Measurements from ENCODE around the gene PLXNA2. TPM values are rescaled to one million over a fixed set of nuclear protein-coding genes. Genes with fewer than 3 reads are reported as not detected.

The PLXNA2 gene
- total and polyA plus RNA-seq, 2 experiments from 2014 or later = 3.7 to 5.4 TPM

DNA sequence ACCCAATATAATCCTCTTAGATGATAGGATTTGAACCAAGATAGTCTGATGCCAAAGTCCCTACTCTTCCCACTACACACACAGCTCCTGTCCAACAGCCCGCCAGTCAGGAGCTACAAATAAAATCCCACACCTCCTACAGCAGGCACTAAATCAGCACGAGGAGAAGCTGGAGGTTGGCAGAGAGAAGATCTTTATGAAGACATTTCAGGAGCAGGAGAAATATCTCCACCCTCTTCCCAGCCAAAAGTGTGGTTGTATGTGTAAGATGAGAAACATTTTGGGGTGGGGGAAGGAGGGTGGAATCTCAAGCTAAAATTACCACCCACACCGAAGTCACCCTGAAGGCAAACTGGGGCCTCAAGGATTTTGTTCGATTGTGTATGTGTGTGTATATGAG lies 54.5 kb downstream of the PLXNA2 start:
- H3K9ac ChIP-seq = no peak overlapping the region
- no peaks in the 10 kb centered on the region for H3K79me2 ChIP-seq (ENCODE audit: insufficient read depth)
- no peaks in the 10 kb centered on the region for H3K36me3 ChIP-seq (ENCODE audit: low read depth)
- no peaks in the 10 kb centered on the region for H3K9me3 ChIP-seq (ENCODE audit: low read depth)
- peaks cover 36% of the 10 kb centered on the region for H3F3A ChIP-seq (ENCODE audit: insufficient read depth)
- DNase-seq = peak; percentile 59
- TF ChIP-seq EZH2phosphoT487 (IDR thresholded peaks at IDR 0.05; ENCODE audit: insufficient read depth, low read depth) (no peak), EZH2 (IDR thresholded peaks at IDR 0.05; ENCODE audit: insufficient read depth, poor library complexity, severe bottlenecking) (no peak)
- in situ Hi-C loops (cut with MboI) = no loop called here
- no peaks in the 10 kb centered on the region for H3K9me2 ChIP-seq (ENCODE audit: insufficient read depth)
- H3K27ac ChIP-seq = peak overlapping the region; percentile 48
- no peaks in the 10 kb centered on the region for H3K27me3 ChIP-seq (replicated peaks; ENCODE audit: insufficient read depth)
- H3K4me3 ChIP-seq = no peak overlapping the region
- no peaks in the 10 kb centered on the region for H4K20me1 ChIP-seq (ENCODE audit: insufficient read depth)
- peaks cover 56% of the 10 kb centered on the region for H3K4me1 ChIP-seq (ENCODE audit: insufficient read depth)
- no peak overlapping the region for H2AFZ ChIP-seq
- 70 to 72% methylated on average over 4 of the region's 4 CpGs for WGBS, 2 experiments (ENCODE audit: low coverage in 1 of 2, low lambda C conversion rate in 2 of 2, missing lambda C conversion rate in 2 of 2)
- peak overlapping the region; percentile 54 for H3K4me2 ChIP-seq (ENCODE audit: unreplicated experiment)

DNA sequence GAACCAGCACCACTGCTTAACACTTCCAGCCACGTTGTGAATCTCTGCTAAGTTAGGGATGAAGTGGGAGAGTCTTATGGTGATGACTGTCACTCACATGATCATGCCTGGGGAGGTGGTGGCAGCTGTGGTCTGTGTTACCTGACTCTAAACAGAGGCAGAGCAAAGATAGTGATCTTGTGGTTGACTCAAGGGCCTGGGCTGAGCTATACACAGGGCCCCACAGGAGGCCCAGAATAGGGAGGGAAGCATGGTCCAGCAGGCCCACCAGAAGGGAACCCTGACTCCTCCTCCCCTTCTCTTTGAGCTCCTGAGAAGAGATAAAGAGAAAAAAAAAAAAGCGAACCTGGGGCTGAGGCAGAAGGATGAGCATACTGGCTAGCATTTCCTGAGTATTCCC lies 55.0 kb downstream of the PLXNA2 start:
- Histone ChIP-seq H2AFZ (no peak overlapping the region), H3K9ac (no peak overlapping the region), H3F3A (ENCODE audit: insufficient read depth) (peaks cover 38% of the 10 kb centered on the region), H3K79me2 (ENCODE audit: insufficient read depth) (no peaks in the 10 kb centered on the region), H3K4me3 (no peak overlapping the region), H3K27ac (peak overlapping the region; percentile 48), H4K20me1 (ENCODE audit: insufficient read depth) (no peaks in the 10 kb centered on the region), H3K4me2 (ENCODE audit: unreplicated experiment) (peak overlapping the region; percentile 54), H3K27me3 (replicated peaks; ENCODE audit: insufficient read depth) (no peaks in the 10 kb centered on the region), H3K9me2 (ENCODE audit: insufficient read depth) (no peaks in the 10 kb centered on the region), H3K36me3 (ENCODE audit: low read depth) (no peaks in the 10 kb centered on the region), H3K4me1 (ENCODE audit: insufficient read depth) (peaks cover 60% of the 10 kb centered on the region), H3K9me3 (ENCODE audit: low read depth) (no peaks in the 10 kb centered on the region)
- no peak for TF ChIP-seq EZH2phosphoT487 (IDR thresholded peaks at IDR 0.05; ENCODE audit: insufficient read depth, low read depth)
- no peak for TF ChIP-seq EZH2 (IDR thresholded peaks at IDR 0.05; ENCODE audit: insufficient read depth, poor library complexity, severe bottlenecking)
- DNase-seq = peak; percentile 27
- in situ Hi-C loops (cut with MboI) = no loop called here
- WGBS, 2 experiments (ENCODE audit: low coverage in 1 of 2, low lambda C conversion rate in 2 of 2, missing lambda C conversion rate in 2 of 2) = 72 to 85% methylated on average over 2 of the region's 2 CpGs

DNA sequence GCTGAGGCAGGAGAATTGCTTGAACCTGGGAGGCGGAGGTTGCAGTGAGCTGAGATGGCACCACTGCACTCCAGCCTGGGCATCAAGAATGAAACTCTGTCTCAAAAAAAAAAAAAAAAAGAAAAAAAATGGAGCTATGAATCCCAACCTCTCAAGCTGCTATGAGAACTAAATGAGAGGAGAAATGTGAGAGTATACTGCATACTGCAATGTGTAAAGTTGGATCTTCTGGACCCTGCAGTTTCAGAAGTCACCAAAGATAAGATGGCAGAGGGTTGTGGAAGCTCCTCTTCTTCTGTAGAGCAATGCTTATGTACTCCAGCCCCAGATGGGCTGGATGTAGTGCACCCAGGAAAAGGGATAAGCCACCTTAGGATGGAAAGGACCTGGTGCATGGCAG lies 55.6 kb downstream of the PLXNA2 start:
- Histone ChIP-seq H3K9me2 (ENCODE audit: insufficient read depth) (no peaks in the 10 kb centered on the region), H3K27me3 (replicated peaks; ENCODE audit: insufficient read depth) (no peaks in the 10 kb centered on the region), H3K36me3 (ENCODE audit: low read depth) (no peaks in the 10 kb centered on the region), H3K79me2 (ENCODE audit: insufficient read depth) (no peaks in the 10 kb centered on the region), H2AFZ (no peak overlapping the region), H3K27ac (no peak overlapping the region), H3K4me2 (ENCODE audit: unreplicated experiment) (no peak overlapping the region), H3K9ac (no peak overlapping the region), H3K4me3 (no peak overlapping the region), H3K4me1 (ENCODE audit: insufficient read depth) (peaks cover 66% of the 10 kb centered on the region), H4K20me1 (ENCODE audit: insufficient read depth) (no peaks in the 10 kb centered on the region), H3K9me3 (ENCODE audit: low read depth) (no peaks in the 10 kb centered on the region), H3F3A (ENCODE audit: insufficient read depth) (peaks cover 42% of the 10 kb centered on the region)
- DNase-seq = no peak
- TF ChIP-seq EZH2 (IDR thresholded peaks at IDR 0.05; ENCODE audit: insufficient read depth, poor library complexity, severe bottlenecking) (no peak), EZH2phosphoT487 (IDR thresholded peaks at IDR 0.05; ENCODE audit: insufficient read depth, low read depth) (no peak)
- WGBS, 2 experiments (ENCODE audit: low coverage in 1 of 2, low lambda C conversion rate in 2 of 2, missing lambda C conversion rate in 2 of 2) = 67 to 92% methylated on average over 1 of the region's 1 CpG
- in situ Hi-C loops (cut with MboI) = no loop called here

DNA sequence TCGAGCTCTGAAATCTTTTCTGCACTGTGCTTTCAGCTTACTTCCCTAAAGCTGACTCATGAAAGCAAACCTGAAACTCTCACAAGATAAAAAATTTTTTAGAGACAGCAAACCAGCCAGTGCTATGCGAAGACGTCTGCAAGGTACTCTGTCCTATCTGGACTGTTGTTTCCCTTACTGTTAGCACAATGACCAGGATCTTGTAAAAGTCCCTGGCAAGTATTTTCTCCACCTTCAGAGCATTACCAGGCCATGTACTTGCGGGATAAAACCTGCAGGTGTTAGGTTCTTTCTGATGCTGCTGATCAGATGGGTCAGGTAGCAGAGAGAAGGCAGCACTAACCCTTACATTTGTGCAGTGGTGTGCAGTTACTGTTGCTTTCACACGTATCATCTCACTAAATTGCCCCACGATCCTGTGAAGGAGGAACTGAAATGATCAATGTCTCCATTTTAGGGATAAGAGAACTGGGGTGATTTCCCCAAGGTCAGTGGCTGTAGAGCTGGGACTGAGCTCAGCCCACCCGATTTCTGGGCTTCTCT lies 56.6 kb downstream of the PLXNA2 start:
- H3K9me3 ChIP-seq (ENCODE audit: low read depth) = no peaks in the 10 kb centered on the region
- DNase-seq = no peak
- H3K27ac ChIP-seq = no peak overlapping the region
- peaks cover 57% of the 10 kb centered on the region for H3K4me1 ChIP-seq (ENCODE audit: insufficient read depth)
- H3K9ac ChIP-seq = no peak overlapping the region
- H3K9me2 ChIP-seq (ENCODE audit: insufficient read depth) = no peaks in the 10 kb centered on the region
- no peaks in the 10 kb centered on the region for H4K20me1 ChIP-seq (ENCODE audit: insufficient read depth)
- TF ChIP-seq EZH2phosphoT487 (IDR thresholded peaks at IDR 0.05; ENCODE audit: insufficient read depth, low read depth) (no peak), EZH2 (IDR thresholded peaks at IDR 0.05; ENCODE audit: insufficient read depth, poor library complexity, severe bottlenecking) (no peak)
- in situ Hi-C loops (cut with MboI) = no loop called here
- no peak overlapping the region for H3K4me3 ChIP-seq
- H3K79me2 ChIP-seq (ENCODE audit: insufficient read depth) = no peaks in the 10 kb centered on the region
- H3K27me3 ChIP-seq (replicated peaks; ENCODE audit: insufficient read depth) = no peaks in the 10 kb centered on the region
- H3K36me3 ChIP-seq (ENCODE audit: low read depth) = no peaks in the 10 kb centered on the region
- H2AFZ ChIP-seq = no peak overlapping the region
- no peak overlapping the region for H3K4me2 ChIP-seq (ENCODE audit: unreplicated experiment)
- H3F3A ChIP-seq (ENCODE audit: insufficient read depth) = peaks cover 39% of the 10 kb centered on the region
- WGBS, 2 experiments (ENCODE audit: low coverage in 1 of 2, low lambda C conversion rate in 2 of 2, missing lambda C conversion rate in 2 of 2) = 89 to 92% methylated on average over 7 of the region's 7 CpGs
